AG04449 (cell line): ENCODE results near the gene CCDC88B.
A peak's percentile ranks its signal among the peaks of the same experiment; 100 is the strongest.

Experiments used
- CTCF ChIA-PET: fragments of 350-600 bp; formaldehyde crosslinking; extraction: SDS; loops from one replicate; lab custom pipeline; 2021; ENCODE audit warnings: antibody characterized with exemption; lab: Yijun Ruan, JAX
- POLR2A ChIA-PET: fragments of 400-600, 350-600 bp; formaldehyde crosslinking; extraction: SDS; loops from one replicate; lab custom pipeline; 2020; ENCODE audit warnings: antibody characterized with exemption, inconsistent platforms; lab: Yijun Ruan, JAX
- DNase-seq: peaks from one replicate; pipeline ENCODE4 v3.0.0-alpha.2; 2010; ENCODE audit warnings: low read depth, low spot score
- H3K4me3 ChIP-seq: 2 replicates; pipeline ENCODE4 v1.5.1; 2011; ENCODE audit warnings: low read depth, mild to moderate bottlenecking, control low read depth, low read length
- CTCF ChIP-seq: IDR thresholded peaks from one replicate; pipeline ENCODE4 v1.5.1; 2011; ENCODE audit warnings: mild to moderate bottlenecking, moderate library complexity, low read length, control low read depth, inconsistent platforms; ENCODE audit not compliant: insufficient read depth; ENCODE audit errors: missing control alignments

CCDC88B gene

GRCh38 chr11:64327993-64328392 lies 12.0 kb upstream of the CCDC88B start:
- no peak for TF ChIP-seq CTCF
- ChIA-PET CTCF (interaction anchor here (1.0 to 1.1 kb wide), 2 partner anchors 27 to 28 kb away, joined by 3 read pairs; no protein-coding TSS in a partner anchor), POLR2A (no interaction called here)
- DNase-seq: no peak
- H3K4me3 ChIP-seq: no peak overlapping the region

- ChIA-PET POLR2A (interaction anchor here (2.0 kb wide), 1 partner anchor 13 kb away, joined by 14 read pairs; the partner anchor contains the start of genes PRDX5 and TRMT112), CTCF (interaction anchor here (0.8 to 21.8 kb wide), 7 partner anchors 8 to 125 kb away, joined by 3 to 414 read pairs (median 19); partner anchors contain the start of genes CATSPERZ, ESRRA, FERMT3 and PRDX5)
- TF ChIP-seq CTCF: no peak
- H3K4me3 ChIP-seq: no peak overlapping the region
- no peak for DNase-seq
Measured at GRCh38 chr11:64330888-64331287, 9.1 kb upstream of the CCDC88B start.

GRCh38 chr11:64331569-64332371 lies 8.2 kb upstream of the CCDC88B start:
- peak; percentile 77 for TF ChIP-seq CTCF
- ChIA-PET POLR2A (interaction anchor here (0.6 to 2.0 kb wide), 5 partner anchors 10 to 88 kb away, joined by 3 to 14 read pairs (median 5); partner anchors contain the start of genes PRDX5 and TRMT112), CTCF (interaction anchor here (0.6 to 21.8 kb wide), 15 partner anchors 9 to 373 kb away, joined by 3 to 414 read pairs (median 4); partner anchors contain the start of genes CATSPERZ, ESRRA, FERMT3 and PRDX5)
- no peak overlapping the region for H3K4me3 ChIP-seq
- DNase-seq: peak; percentile 21

GRCh38 chr11:64333556-64333955 lies 6.4 kb upstream of the CCDC88B start:
- no peak for DNase-seq
- ChIA-PET CTCF (interaction anchor here (2.6 to 21.8 kb wide), 5 partner anchors 11 to 129 kb away, joined by 15 to 414 read pairs (median 25); partner anchors contain the start of genes CATSPERZ, ESRRA, PRDX5 and RPS6KA4), POLR2A (no interaction called here)
- no peak for TF ChIP-seq CTCF
- H3K4me3 ChIP-seq: no peak overlapping the region

- TF ChIP-seq CTCF: no peak
Measured at GRCh38 chr11:64334764-64335735, 5.0 kb upstream of the CCDC88B start.

More at GRCh38 chr11:64334764-64335735, 5.0 kb upstream of the CCDC88B start:
- no peak overlapping the region for H3K4me3 ChIP-seq
- POLR2A ChIA-PET: no interaction called here
- DNase-seq: peak; percentile 58
- CTCF ChIA-PET: interaction anchor here (0.6 to 21.8 kb wide), 5 partner anchors 12 to 318 kb away, joined by 3 to 414 read pairs (median 20); partner anchors contain the start of gene RPS6KA4
